Mucosa of rectum (tissue), 2 donors: Measurements from ENCODE around the gene RCOR1.

Source experiments
- H3K27ac ChIP-seq, 2 donors: one replicate each; pipeline ENCODE4 v1.7.0; 2013; ENCODE audit warnings: inconsistent platforms in 2 of 2, low read depth in 2 of 2, low read length in 2 of 2
- H3K27me3 ChIP-seq, 2 donors: one replicate each; pipeline ENCODE4 v1.7.0; 2013; ENCODE audit warnings: low read length in 2 of 2; ENCODE audit not compliant: control insufficient read depth in 2 of 2, insufficient read depth in 2 of 2
- H3K36me3 ChIP-seq, 2 donors: one replicate each; pipeline ENCODE4 v1.7.0; 2013; ENCODE audit warnings: low read length in 2 of 2; ENCODE audit not compliant: control insufficient read depth in 2 of 2, insufficient read depth in 2 of 2
- H3K4me1 ChIP-seq, 2 donors: one replicate each; pipeline ENCODE4 v1.7.0; 2013; ENCODE audit warnings: low read length in 2 of 2, mild to moderate bottlenecking in 1 of 2; ENCODE audit not compliant: control insufficient read depth in 2 of 2, insufficient read depth in 2 of 2
- H3K4me3 ChIP-seq, 2 donors: one replicate each; pipeline ENCODE4 v1.7.0; 2013; ENCODE audit warnings: low read length in 2 of 2
- H3K9ac ChIP-seq, 2 donors: one replicate each; pipeline ENCODE4 v1.7.0; 2013; ENCODE audit warnings: low read length in 2 of 2, low read depth in 1 of 2, mild to moderate bottlenecking in 1 of 2
- H3K9me3 ChIP-seq, 2 donors: one replicate each; pipeline ENCODE4 v1.7.0; 2013; ENCODE audit warnings: low read length in 2 of 2; ENCODE audit not compliant: control insufficient read depth in 2 of 2
- donor health status: healthy.
- donor health status: Normal muscosa, but diverticular disease.

RCOR1 gene

DNA sequence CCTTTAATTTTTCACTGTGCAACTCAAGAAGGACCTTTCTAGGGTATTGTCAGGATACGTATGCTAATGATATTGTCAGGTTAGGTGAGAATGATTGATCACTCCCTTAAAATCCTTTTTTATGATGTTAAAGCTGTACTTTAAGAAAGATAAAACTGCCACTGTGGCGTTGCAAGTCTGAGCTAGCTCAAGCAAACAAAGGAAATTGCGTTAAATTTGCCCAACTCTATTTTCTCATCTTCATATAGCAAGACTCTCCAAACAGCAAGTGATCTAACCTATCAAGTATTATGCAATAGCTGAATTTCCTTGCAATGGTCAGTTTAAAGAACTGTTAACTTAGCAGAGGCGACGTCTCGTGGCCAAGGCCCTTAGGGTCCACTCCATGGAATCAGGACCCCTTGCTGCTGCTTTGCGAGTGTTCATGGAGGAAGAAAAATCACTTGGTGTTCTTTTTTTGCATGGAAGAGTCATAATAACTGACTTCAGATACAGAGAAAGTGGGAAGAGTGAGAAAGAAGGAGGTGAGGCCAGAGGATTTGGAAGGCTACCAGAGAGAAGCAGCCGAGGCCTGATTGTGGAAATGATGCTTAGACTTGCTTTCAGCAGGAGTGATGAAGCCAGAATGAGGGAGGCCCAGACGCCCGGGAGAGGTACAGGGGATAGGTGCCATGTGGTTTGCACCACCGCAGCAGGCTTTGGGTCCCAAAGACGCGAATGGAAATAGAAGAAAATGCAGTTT, 187.3 kb downstream of the RCOR1 start:
- no peak overlapping the region for H3K27ac ChIP-seq
- no peak overlapping the region for H3K9ac ChIP-seq
- H3K4me3 ChIP-seq, result peak overlapping the region in 1 of 2 donors; percentile 79
- no peaks in the 10 kb centered on the region for H3K27me3 ChIP-seq
- H3K9me3 ChIP-seq, result no peaks in the 10 kb centered on the region
- no peaks in the 10 kb centered on the region for H3K36me3 ChIP-seq
- H3K4me1 ChIP-seq, result peaks cover 19 to 26% of the 10 kb centered on the region in 2 donors
